ENCODE measurements around the gene NLRC5.

The NLRC5 gene

DNA sequence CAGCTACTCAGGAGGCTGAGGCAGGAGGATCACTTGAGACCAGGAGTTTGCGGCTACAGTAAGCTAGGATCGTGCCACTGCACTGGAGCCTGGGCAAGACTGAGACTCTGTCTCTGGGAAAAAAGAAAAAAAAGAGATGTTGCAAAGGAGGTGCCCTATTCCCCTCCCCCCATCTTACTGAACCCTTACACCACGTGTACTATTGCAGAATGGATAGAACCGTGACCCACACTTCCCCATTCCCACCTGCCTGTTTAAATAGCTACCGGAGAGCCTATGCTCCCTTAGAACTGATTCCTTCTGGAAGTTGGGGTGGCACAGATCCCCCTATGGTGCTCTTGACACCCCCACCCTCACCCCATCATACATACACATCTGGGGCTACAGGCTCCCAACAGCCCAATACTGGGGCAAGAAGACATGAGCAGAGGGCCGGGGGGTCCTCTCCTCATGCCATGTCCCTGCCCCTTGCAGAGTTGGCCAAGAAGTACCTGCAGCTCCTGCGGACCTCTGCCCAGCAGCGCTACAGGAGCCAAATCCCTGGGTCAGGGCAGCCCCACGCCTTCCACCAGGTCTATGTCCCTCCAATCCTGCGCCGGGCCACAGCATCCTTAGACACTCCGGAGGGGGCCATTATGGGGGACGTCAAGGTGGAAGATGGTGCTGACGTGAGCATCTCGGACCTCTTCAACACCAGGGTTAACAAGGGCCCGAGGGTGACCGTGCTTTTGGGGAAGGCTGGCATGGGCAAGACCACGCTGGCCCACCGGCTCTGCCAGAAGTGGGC lies 35.7 kb downstream of the NLRC5 start:
- Mint-ChIP-seq H3K9me3 (no peaks in the 10 kb centered on the region), H3K4me3 (no peak overlapping the region), H3K27me3 (ENCODE audit: low read depth) (no peaks in the 10 kb centered on the region), H3K27ac (no peak overlapping the region), H3K36me3 (ENCODE audit: low read depth) (peaks cover 88% of the 10 kb centered on the region), H3K4me1 (ENCODE audit: low read depth) (peaks cover 49% of the 10 kb centered on the region)
- DNase-seq (ENCODE audit: low spot score) = no peak

DNA sequence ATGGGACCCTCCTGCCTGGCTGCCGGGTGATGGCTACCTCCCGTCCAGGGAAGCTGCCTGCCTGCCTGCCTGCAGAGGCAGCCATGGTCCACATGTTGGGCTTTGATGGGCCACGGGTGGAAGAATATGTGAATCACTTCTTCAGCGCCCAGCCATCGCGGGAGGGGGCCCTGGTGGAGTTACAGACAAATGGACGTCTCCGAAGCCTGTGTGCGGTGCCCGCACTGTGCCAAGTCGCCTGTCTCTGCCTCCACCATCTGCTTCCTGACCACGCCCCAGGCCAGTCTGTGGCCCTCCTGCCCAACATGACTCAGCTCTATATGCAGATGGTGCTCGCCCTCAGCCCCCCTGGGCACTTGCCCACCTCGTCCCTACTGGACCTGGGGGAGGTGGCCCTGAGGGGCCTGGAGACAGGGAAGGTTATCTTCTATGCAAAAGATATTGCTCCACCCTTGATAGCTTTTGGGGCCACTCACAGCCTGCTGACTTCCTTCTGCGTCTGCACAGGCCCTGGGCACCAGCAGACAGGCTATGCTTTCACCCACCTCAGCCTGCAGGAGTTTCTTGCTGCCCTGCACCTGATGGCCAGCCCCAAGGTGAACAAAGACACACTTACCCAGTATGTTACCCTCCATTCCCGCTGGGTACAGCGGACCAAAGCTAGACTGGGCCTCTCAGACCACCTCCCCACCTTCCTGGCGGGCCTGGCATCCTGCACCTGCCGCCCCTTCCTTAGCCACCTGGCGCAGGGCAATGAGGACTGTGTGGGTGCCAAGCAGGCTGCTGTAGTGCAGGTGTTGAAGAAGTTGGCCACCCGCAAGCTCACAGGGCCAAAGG lies 36.8 kb downstream of the NLRC5 start:
- Mint-ChIP-seq H3K27ac (peak overlapping the region; percentile 49), H3K36me3 (ENCODE audit: low read depth) (peaks cover 88% of the 10 kb centered on the region), H3K4me1 (ENCODE audit: low read depth) (peaks cover 46% of the 10 kb centered on the region), H3K9me3 (no peaks in the 10 kb centered on the region), H3K27me3 (ENCODE audit: low read depth) (no peaks in the 10 kb centered on the region), H3K4me3 (no peak overlapping the region)
- DNase-seq (ENCODE audit: low spot score) = no peak

DNA sequence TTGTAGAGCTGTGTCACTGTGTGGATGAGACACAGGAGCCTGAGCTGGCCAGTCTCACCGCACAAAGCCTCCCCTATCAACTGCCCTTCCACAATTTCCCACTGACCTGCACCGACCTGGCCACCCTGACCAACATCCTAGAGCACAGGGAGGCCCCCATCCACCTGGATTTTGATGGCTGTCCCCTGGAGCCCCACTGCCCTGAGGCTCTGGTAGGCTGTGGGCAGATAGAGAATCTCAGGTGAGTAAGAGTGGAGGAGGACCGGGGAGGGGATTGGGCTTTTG lies 37.4 kb downstream of the NLRC5 start:
- H3K4me3 Mint-ChIP-seq = no peak overlapping the region
- H3K27me3 Mint-ChIP-seq (ENCODE audit: low read depth) = no peaks in the 10 kb centered on the region
- DNase-seq (ENCODE audit: low spot score) = no peak
- peaks cover 88% of the 10 kb centered on the region for H3K36me3 Mint-ChIP-seq (ENCODE audit: low read depth)
- H3K27ac Mint-ChIP-seq = no peak overlapping the region
- peaks cover 44% of the 10 kb centered on the region for H3K4me1 Mint-ChIP-seq (ENCODE audit: low read depth)
- H3K9me3 Mint-ChIP-seq = no peaks in the 10 kb centered on the region

DNA sequence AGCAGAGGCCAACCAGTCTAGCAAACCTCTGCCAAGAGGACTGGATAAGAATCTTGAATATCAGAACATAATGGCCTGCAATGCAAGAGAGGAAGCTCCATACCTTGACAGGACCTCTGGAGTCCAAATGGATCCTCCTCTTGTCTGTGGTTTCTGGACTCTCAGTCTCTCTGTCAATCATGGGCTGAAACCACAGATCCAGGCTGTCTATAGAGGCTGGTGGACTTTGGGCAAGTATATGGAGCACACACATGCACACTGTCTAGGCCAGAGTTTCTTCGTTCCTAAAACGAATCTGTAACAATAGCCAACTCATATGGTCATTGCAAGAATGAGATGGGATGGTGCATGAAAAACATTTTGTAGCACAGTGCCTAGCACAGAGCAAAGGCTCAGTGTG lies 37.7 kb downstream of the NLRC5 start:
- Mint-ChIP-seq H3K27ac (no peak overlapping the region), H3K36me3 (ENCODE audit: low read depth) (peaks cover 88% of the 10 kb centered on the region), H3K4me3 (no peak overlapping the region), H3K9me3 (no peaks in the 10 kb centered on the region), H3K4me1 (ENCODE audit: low read depth) (peaks cover 41% of the 10 kb centered on the region), H3K27me3 (ENCODE audit: low read depth) (no peaks in the 10 kb centered on the region)
- DNase-seq (ENCODE audit: low spot score) = no peak

DNA sequence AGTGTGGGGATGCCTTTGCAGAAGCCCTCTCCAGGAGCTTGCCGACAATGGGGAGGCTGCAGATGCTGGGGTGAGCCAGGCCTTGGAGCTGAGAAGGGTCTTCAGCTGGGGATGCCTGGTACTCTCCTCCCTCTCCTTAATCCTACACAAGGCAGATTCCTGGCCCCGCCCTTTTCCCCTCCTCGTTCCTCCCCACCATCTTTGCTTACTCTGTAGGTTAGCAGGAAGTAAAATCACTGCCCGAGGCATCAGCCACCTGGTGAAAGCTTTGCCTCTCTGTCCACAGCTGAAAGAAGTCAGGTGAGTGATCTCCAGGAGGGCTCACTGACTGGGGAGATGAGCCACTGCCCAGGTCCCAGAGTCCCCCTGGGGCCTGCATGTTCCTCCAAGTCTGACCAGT lies 38.7 kb downstream of the NLRC5 start:
- H3K9me3 Mint-ChIP-seq = no peaks in the 10 kb centered on the region
- peaks cover 31% of the 10 kb centered on the region for H3K4me1 Mint-ChIP-seq (ENCODE audit: low read depth)
- H3K27ac Mint-ChIP-seq = no peak overlapping the region
- no peak for DNase-seq (ENCODE audit: low spot score)
- H3K27me3 Mint-ChIP-seq (ENCODE audit: low read depth) = no peaks in the 10 kb centered on the region
- peaks cover 82% of the 10 kb centered on the region for H3K36me3 Mint-ChIP-seq (ENCODE audit: low read depth)
- no peak overlapping the region for H3K4me3 Mint-ChIP-seq

DNA sequence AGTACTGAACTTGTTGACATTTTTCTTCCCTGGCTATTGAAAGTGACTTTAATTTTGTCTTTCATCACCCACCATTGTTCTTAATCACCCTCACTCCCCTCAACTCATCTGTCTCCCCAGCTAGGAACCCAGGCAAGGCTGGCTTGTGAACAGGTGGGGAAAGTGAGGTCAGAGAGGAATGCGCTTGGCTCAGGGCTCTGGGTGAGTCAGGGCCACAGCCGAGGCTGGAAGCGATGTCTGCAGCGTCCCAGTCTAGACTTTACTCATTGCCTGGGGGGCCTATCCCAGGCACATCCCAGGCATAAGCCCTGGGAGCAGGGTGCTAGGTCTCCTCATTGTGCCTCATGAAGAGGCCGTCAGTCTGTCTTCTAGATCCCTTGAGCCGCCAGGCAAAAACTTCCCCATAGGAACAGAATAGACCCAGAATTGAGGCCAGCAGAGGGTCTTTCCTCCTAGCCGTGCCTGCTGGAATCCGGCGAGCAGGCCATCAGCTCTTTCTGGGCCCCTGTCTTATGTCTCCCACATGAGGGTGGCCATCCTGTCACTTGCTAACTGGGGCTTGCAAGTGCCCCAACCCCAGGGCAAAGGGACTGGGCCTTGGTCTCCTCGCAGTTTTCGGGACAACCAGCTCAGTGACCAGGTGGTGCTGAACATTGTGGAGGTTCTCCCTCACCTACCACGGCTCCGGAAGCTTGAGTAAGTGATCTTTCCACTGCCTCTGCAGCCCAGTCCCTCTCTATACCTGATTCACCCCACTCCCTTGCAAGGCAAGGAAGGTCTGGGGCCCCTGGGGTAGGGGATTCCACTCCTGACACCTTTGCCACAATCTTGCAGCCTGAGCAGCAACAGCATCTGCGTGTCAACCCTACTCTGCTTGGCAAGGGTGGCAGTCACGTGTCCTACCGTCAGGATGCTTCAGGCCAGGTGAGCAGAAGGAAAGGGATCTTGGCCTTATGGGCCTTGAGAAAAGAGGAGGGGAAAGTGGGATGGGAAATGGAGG lies 40.1 kb downstream of the NLRC5 start:
- no peak for DNase-seq (ENCODE audit: low spot score)
- peak overlapping the region; percentile 46 for H3K27ac Mint-ChIP-seq
- peaks cover 82% of the 10 kb centered on the region for H3K36me3 Mint-ChIP-seq (ENCODE audit: low read depth)
- H3K9me3 Mint-ChIP-seq = no peaks in the 10 kb centered on the region
- no peak overlapping the region for H3K4me3 Mint-ChIP-seq
- peaks cover 23% of the 10 kb centered on the region for H3K4me1 Mint-ChIP-seq (ENCODE audit: low read depth)
- no peaks in the 10 kb centered on the region for H3K27me3 Mint-ChIP-seq (ENCODE audit: low read depth)

DNA sequence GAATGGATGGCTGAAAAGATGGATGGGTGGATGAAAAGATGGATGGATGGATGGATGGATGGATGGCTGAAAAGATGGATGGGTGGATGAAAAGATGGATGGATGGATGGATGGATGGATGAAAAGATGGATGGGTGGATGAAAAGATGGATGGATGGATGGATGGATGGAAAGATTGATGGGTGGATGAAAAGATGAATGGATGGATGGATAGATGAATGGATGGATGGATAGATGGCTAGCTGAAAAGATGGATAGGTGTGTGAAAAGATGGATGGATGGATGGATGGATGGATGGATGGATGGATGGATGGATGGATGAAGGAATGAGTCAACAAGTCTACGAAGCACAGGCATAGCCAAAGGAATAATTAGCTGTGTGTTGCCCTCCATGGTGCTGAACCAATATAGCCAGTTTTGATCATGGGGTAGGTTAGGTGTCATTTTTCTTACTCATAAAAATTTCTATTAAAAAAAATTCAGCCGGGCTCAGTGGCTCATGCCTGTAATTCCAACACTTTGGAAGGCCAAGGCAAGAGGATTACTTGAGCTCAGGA lies 41.1 kb downstream of the NLRC5 start:
- Mint-ChIP-seq H3K27me3 (ENCODE audit: low read depth) (no peaks in the 10 kb centered on the region), H3K36me3 (ENCODE audit: low read depth) (peaks cover 84% of the 10 kb centered on the region), H3K4me3 (no peak overlapping the region), H3K9me3 (no peaks in the 10 kb centered on the region), H3K4me1 (ENCODE audit: low read depth) (peaks cover 27% of the 10 kb centered on the region), H3K27ac (peak overlapping the region; percentile 56)
- DNase-seq (ENCODE audit: low spot score) = no peak

DNA sequence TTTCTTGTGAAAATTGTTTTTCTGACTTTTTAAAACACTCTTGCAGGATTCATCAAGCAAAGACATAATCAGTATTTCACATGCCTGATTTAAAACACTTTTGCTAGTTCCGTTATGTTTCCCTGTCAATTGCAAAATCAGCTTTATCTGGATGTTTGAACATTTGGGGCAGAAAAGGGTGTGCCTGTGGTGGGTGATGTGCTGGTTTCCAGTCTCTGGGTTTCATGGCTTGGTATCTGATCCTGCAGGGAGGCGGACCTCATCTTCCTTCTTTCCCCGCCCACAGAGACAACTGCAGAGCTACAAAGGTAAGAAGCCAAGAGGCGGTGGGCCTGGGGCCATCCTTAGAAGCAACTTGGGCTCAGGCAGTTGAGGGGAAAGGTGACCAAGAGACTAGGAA lies 41.8 kb downstream of the NLRC5 start:
- no peaks in the 10 kb centered on the region for H3K9me3 Mint-ChIP-seq
- no peak for DNase-seq (ENCODE audit: low spot score)
- no peak overlapping the region for H3K4me3 Mint-ChIP-seq
- peaks cover 82% of the 10 kb centered on the region for H3K36me3 Mint-ChIP-seq (ENCODE audit: low read depth)
- no peak overlapping the region for H3K27ac Mint-ChIP-seq
- H3K27me3 Mint-ChIP-seq (ENCODE audit: low read depth) = no peaks in the 10 kb centered on the region
- peaks cover 28% of the 10 kb centered on the region for H3K4me1 Mint-ChIP-seq (ENCODE audit: low read depth)

DNA sequence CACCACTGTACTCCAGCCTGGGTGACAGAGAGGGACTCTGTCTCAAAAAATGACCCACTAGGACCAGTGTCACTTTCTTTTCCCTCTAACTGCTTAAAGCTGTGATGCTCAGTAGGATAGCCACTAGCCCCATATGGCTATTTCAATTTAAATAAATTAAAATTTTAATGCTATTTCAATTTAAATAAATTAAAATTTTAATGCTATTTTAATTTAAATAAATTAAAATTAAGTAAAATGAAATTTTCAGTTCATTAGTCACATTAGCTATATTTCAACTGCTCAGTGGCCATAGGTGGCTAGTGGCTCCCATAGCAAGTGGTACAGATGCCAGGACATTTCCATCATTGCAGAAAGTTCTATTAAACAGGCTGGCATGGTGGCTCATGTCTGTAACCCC lies 43.0 kb downstream of the NLRC5 start:
- Mint-ChIP-seq H3K27ac (no peak overlapping the region), H3K4me1 (ENCODE audit: low read depth) (peaks cover 29% of the 10 kb centered on the region), H3K4me3 (no peak overlapping the region), H3K36me3 (ENCODE audit: low read depth) (peaks cover 84% of the 10 kb centered on the region), H3K27me3 (ENCODE audit: low read depth) (no peaks in the 10 kb centered on the region), H3K9me3 (no peaks in the 10 kb centered on the region)
- DNase-seq (ENCODE audit: low spot score) = no peak

DNA sequence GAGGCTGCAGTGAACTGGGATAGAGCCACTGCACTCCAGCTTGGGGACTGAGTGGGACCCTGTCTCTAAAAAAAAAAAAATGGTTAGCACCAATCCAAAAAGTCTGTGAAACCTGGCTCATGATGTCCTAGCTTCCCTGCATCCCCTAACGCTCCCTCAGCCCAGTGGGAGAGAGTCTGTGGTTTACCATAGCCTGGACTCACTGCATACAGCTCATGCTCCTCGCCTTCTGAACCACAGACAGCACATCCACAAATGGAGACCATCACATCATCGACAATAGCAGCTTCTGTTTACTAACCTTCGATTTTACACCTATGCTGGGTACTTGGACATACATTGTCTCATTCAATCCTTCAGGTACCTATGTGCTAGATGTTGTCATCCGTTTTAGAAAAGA lies 43.6 kb downstream of the NLRC5 start:
- H3K4me1 Mint-ChIP-seq (ENCODE audit: low read depth) = peaks cover 29% of the 10 kb centered on the region
- H3K27me3 Mint-ChIP-seq (ENCODE audit: low read depth) = no peaks in the 10 kb centered on the region
- no peak for DNase-seq (ENCODE audit: low spot score)
- no peak overlapping the region for H3K4me3 Mint-ChIP-seq
- H3K27ac Mint-ChIP-seq = no peak overlapping the region
- no peaks in the 10 kb centered on the region for H3K9me3 Mint-ChIP-seq
- H3K36me3 Mint-ChIP-seq (ENCODE audit: low read depth) = peaks cover 84% of the 10 kb centered on the region

DNA sequence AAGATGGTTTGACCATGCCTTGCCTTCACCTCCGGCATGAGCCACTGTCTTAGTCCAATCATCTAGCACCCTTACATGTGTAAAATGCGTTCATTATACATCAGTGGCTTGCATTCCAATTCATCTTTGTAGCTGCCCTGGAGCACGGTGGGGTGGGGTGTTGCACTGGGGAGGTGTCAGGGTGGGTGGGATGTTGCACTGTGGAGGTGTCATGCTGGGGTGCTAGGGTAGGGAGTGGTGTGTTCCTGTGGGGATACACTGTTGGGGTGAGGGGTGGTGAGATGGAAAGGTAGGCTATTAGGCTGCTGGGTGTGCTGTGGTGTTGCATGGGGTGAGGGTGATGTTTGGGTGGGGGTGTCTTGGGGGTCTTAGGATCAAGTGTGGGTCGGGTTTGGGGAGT lies 47.0 kb downstream of the NLRC5 start:
- no peaks in the 10 kb centered on the region for H3K27me3 Mint-ChIP-seq (ENCODE audit: low read depth)
- DNase-seq (ENCODE audit: low spot score) = no peak
- peaks cover 79% of the 10 kb centered on the region for H3K36me3 Mint-ChIP-seq (ENCODE audit: low read depth)
- H3K9me3 Mint-ChIP-seq = no peaks in the 10 kb centered on the region
- H3K4me3 Mint-ChIP-seq = no peak overlapping the region
- peaks cover 46% of the 10 kb centered on the region for H3K4me1 Mint-ChIP-seq (ENCODE audit: low read depth)
- H3K27ac Mint-ChIP-seq = peak overlapping the region; percentile 62

DNA sequence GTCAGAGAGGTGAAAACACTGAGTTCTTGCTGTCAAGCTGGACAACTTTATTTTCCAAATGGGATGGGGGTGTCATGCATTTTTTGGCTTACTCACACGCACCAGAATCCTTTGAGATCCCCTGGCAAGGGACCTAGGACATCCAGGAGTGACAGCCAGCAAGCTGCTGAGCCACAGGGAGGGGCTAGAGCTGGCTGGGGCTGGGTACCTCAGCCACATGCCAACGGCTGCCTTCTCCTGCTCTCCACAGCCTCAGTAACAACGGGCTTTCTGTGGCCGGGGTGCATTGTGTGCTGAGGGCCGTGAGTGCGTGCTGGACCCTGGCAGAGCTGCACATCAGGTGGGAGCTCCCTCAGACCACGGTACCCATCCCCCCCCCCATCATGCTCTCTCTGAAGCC lies 47.6 kb downstream of the NLRC5 start:
- Mint-ChIP-seq H3K27me3 (ENCODE audit: low read depth) (no peaks in the 10 kb centered on the region), H3K36me3 (ENCODE audit: low read depth) (peaks cover 79% of the 10 kb centered on the region), H3K4me3 (no peak overlapping the region), H3K9me3 (no peaks in the 10 kb centered on the region), H3K27ac (peak overlapping the region; percentile 75), H3K4me1 (ENCODE audit: low read depth) (peaks cover 49% of the 10 kb centered on the region)
- no peak for DNase-seq (ENCODE audit: low spot score)

DNA sequence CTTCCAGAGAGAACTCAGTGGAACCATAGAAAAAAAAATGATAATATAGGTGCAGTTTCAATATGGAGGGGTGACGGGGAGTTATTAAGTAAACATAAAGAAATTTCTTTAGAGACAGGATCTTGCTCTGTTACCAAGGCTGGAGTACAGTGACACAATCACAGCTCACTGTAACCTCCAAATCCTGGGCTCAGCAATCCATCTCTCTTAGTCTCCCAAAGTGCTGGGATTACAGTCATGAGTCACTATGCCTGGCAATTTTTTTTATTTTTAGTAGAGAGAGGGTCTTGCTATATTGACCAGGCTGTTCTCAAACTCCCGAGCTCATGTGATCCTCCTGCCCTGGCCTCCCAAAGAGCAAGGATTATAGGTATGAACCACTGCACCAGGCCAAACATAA lies 48.8 kb downstream of the NLRC5 start:
- peak overlapping the region; percentile 84 for H3K27ac Mint-ChIP-seq
- H3K36me3 Mint-ChIP-seq (ENCODE audit: low read depth) = peaks cover 86% of the 10 kb centered on the region
- no peak for DNase-seq (ENCODE audit: low spot score)

More for the DNA sequence above, 48.8 kb downstream of the NLRC5 start:
- H3K27me3 Mint-ChIP-seq (ENCODE audit: low read depth) = no peaks in the 10 kb centered on the region
- peaks cover 61% of the 10 kb centered on the region for H3K4me1 Mint-ChIP-seq (ENCODE audit: low read depth)
- no peaks in the 10 kb centered on the region for H3K9me3 Mint-ChIP-seq
- H3K4me3 Mint-ChIP-seq = peak overlapping the region; percentile 57

Data from T-helper 2 cell treated with Interferon-gamma antibody and Interleukin-4, amounts not matched to agents 5 μg/mL and 100 μg/mL, for 36 hours (primary cell).